Cardiac fibroblast (primary cell): Measurements from ENCODE around the gene EN1.

ENCODE experiments used
- DNase-seq, 2 donors: peaks; one replicate each; pipeline versions ENCODE4 v3.0.0 to v3.0.0-alpha.2; 2010; ENCODE audit warnings: low read depth in 2 of 2
- H3K4me3 ChIP-seq, 2 donors: replicated peaks in 1 of 2; 1 replicate in 1 of 2; 2 replicates in 1 of 2; pipeline ENCODE4 v1.5.1; 2011; ENCODE audit warnings: low read depth in 2 of 2, low read length in 2 of 2, mild to moderate bottlenecking in 2 of 2, moderate library complexity in 1 of 2
- TF ChIP-seq, protein P1 (sequence below): IDR thresholded peaks from one replicate; pipeline ENCODE4 v1.5.1; 2011; ENCODE audit warnings: low read depth, mild to moderate bottlenecking, low read length, inconsistent platforms

Gene EN1

DNA sequence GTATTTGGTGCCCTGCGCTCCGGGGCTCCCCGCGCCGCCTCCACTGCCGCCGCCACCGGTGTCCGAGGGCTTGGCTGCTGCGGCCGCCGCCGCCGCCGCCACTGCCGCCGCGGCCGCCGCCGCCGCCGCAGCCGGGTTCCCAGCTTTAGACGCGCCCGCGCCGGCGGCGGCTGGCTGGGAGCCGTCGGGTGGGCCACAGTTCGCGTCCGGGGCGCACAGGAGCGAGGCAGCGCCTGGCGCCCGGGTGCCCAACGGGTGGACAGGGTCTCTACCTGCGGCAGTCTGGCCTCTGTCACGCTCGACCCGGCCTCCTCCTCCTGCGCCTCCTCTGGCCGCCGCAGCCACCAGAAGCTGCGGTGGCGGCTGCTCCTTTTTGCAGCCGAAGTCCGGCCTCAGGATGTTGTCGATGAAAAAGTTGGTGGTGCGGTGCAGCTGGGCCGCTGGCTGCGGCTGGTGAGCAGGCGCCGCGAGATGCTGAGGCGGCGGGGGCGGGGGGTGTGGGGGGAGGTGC, 951 bp downstream of the EN1 start:
- no peak for DNase-seq
- TF ChIP-seq, protein P1, sequence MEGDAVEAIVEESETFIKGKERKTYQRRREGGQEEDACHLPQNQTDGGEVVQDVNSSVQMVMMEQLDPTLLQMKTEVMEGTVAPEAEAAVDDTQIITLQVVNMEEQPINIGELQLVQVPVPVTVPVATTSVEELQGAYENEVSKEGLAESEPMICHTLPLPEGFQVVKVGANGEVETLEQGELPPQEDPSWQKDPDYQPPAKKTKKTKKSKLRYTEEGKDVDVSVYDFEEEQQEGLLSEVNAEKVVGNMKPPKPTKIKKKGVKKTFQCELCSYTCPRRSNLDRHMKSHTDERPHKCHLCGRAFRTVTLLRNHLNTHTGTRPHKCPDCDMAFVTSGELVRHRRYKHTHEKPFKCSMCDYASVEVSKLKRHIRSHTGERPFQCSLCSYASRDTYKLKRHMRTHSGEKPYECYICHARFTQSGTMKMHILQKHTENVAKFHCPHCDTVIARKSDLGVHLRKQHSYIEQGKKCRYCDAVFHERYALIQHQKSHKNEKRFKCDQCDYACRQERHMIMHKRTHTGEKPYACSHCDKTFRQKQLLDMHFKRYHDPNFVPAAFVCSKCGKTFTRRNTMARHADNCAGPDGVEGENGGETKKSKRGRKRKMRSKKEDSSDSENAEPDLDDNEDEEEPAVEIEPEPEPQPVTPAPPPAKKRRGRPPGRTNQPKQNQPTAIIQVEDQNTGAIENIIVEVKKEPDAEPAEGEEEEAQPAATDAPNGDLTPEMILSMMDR = no peak

DNA sequence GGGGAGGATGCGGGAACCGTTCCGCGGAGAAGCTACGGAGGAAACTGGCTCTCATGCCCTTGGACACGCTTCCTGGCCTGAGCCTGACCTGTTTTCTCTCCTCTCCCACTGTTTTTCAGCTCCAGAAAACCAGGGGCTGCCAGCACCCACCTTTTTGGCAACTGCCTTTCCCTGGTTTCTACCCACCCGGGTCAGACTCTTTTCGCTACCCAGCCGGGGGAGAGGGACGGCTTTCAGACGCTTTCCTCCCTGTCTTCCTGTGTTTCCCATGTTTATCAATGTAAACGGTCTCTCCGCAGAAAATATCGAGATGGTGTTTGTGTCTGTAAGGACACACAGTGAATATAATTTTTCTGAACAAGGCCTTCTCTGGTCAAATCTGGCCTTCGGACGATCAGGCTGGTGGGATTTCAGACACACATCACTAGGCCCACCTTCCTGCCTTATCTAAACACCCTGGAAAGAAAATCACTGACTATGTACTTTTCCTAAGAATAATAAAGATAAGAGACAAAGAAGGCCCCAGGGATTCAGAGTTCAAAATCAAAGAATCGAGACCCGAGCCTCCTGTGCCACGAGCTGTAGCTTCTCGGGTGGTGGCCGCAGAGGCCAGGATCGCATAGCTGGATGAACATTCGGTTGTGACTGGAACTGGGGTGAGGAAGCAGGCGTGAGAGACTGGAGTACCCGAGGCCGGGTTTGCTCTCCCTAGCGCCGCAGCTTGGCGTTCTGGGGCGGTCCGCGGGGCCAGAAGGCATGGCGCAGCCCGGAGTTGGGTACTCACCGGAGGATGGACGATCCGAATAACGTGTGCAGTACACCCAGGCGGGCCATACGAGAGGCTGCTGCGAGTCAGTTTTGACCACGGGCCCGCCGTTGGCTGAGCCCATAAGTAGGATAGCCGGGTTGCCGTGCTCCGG, 1.7 kb downstream of the EN1 start:
- peak overlapping the region in 1 of 2 donors; percentile 31 for H3K4me3 ChIP-seq
- no peak for DNase-seq
- TF ChIP-seq, protein P1 = no peak

More for the DNA sequence above, 951 bp downstream of the EN1 start:
- peak overlapping the region in 1 of 2 donors; percentile 35 for H3K4me3 ChIP-seq

DNA sequence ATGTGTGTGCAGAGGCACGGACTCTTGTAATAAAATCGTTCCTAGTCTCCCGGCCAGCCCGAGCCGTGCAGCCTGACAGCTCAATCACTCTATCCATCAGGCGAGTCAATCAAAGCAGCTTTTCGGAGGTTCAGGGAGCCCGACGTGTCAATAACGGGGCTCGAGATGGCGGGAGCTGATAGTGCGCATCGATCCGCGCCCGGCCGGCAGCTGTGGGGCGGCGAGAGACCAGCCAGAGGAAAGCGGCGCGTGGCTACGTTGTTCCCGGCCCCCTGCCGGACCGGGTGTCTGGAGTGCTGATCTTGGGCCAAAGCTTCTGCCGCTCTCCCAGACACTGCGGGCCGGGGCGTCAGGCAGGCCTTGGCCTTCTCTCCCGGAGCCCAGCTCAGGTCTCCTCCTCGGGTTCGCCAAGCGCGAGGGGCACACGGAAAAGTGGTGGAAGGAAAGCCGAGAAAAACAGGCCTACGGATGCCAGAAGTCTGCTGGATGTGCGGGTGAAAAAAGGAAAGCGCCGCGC, 2.4 kb downstream of the EN1 start:
- TF ChIP-seq, protein P1 = no peak
- no peak for DNase-seq
- H3K4me3 ChIP-seq = peak overlapping the region in 1 of 2 donors; percentile 8

DNA sequence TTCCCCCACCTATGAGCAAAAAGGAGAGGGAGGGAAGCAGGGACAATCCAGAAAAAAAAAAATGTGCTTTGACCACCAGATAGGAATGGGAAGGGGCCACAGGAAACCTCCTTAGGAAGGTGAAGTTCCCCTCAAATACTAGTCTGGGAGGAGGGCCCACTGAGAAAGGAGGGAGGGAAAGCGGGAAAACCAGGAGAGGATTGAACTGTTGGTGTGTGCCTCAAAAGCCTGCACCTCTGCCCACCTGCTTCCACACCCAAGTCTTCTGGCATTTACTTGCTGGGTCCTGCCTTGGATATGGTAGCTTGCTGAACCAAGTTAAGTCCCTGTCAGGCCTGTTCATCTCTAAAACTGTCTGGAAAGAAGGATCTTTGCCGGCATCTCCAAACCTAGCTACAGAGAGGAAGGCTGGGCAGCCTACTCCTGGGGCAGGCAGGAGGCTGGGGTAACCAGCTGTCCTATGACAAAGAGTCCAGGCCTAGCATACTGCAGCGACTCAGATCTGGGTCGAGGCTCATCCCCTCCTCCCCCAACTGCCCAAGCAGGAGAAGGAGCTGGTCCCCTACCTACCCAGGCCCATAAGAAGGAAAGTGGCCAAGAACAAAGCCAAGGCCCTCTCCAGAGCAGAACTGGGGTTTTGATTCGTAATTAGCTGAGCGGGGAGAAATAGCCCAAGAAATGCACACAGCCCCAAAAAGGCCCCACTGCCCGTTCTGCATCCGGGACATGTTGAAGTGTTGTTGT, 3.0 kb downstream of the EN1 start:
- TF ChIP-seq, protein P1 = no peak
- DNase-seq = no peak
- peak overlapping the region in 1 of 2 donors; percentile 8 for H3K4me3 ChIP-seq

DNA sequence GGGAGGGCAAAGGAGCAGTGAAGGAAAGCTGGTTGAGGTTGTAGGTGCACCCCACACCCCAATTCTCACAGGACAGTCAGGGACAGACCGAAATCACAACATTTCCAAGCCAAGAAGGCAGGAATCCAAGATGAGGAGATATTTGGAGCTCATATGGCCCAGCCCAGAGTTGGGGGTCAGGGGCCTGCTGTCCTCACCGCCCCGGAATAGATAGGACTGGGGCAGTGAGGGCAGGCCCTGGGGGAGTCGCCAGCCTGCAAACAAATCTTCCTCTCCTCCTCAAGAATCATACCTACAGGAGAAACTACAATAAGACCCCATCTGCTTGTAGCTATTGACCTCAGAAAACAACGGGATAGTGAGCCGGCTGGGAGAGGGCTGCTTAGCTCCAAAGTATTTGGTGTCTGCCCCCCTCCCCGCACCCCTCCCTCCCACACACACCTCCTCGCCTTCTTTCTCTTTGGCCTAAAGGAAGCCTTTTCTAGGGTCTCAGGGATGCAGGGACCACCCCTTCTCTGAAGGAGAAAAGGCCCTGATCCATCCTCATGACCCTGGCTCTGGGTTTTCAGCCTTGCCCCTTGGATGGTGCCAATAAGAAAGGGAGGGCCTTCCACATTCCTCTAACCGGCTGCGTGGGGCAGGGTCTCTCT, 3.8 kb downstream of the EN1 start:
- no peak overlapping the region for H3K4me3 ChIP-seq
- DNase-seq = no peak
- TF ChIP-seq, protein P1 = no peak
